ENCODE measurements around the gene RBMS1.

- TF ChIP-seq CTCF (CRISPR knock-in tag; IDR thresholded peaks at IDR 0.05), result peak; percentile 24; the same call in 1 of the 2 replicates
- TF ChIP-seq ZNF3 (CRISPR knock-in tag; IDR thresholded peaks at IDR 0.05), result no peak
These were observed 86.0 kb downstream of the RBMS1 start for GRCh38 chr2:160407393-160408172.

Measured in HepG2 (cell line).